GM12874 (cell line): ENCODE data around the gene CHRNA1.

Experiments used
- CTCF ChIP-seq: IDR thresholded peaks from 2 replicates; pipeline ENCODE4 v1.5.1; 2011; ENCODE audit warnings: low read depth, mild to moderate bottlenecking, control low read depth, low read length, moderate library complexity; ENCODE audit not compliant: insufficient read depth

The CHRNA1 gene

GRCh38 chr2:174764280-174765255 lies at the start of gene CHRNA1:
Gene CHRNA1, minus strand, starts transcription at chr2:174764472. Its CDS starts 78 bp downstream, at chr2:174764394.
- TF ChIP-seq CTCF: no peak

DNA sequence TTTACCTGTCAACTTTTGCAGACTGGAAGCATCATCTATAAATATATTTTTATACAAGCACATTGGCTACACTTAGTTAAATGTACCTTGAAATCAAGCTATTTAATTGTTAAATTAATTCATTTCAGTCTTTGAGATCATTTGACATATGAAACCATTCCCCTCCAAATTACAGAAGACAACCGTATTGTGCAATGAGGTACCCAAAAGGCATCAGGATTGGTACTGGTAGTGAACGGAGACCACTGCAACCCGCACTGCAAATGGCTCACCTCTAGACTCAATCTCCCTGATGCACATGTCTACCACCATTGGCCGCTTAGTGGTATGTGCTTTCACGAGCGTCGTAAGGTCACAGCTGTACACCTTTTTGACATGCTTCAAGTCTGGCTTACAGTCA lies 47.8 kb upstream of the CHRNA1 start:
- TF ChIP-seq CTCF: no peak

DNA sequence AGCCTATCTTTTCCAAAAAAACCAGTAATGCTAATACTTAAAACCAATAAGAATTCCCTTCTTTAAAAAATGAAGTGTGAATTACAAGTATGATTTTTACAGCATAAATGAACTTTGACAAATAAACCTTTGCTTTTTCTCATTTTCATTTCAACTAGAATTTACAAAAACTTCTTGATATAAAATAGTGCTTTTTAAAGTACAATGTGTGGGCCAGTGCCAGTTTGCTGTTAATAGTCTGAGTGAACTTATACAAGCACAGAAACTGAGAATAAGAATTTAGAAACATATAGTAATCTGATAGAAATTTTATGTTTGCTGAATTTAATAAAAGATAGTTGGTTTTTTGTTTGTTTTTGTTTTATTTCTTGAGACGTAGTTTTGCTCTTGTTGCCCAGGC lies 43.7 kb upstream of the CHRNA1 start:
- TF ChIP-seq CTCF: no peak

- no peak for TF ChIP-seq CTCF
Observed at GRCh38 chr2:174805803-174806202, 41.5 kb upstream of the CHRNA1 start.

GRCh38 chr2:174802459-174802858 lies 38.2 kb upstream of the CHRNA1 start:
- no peak for TF ChIP-seq CTCF

DNA sequence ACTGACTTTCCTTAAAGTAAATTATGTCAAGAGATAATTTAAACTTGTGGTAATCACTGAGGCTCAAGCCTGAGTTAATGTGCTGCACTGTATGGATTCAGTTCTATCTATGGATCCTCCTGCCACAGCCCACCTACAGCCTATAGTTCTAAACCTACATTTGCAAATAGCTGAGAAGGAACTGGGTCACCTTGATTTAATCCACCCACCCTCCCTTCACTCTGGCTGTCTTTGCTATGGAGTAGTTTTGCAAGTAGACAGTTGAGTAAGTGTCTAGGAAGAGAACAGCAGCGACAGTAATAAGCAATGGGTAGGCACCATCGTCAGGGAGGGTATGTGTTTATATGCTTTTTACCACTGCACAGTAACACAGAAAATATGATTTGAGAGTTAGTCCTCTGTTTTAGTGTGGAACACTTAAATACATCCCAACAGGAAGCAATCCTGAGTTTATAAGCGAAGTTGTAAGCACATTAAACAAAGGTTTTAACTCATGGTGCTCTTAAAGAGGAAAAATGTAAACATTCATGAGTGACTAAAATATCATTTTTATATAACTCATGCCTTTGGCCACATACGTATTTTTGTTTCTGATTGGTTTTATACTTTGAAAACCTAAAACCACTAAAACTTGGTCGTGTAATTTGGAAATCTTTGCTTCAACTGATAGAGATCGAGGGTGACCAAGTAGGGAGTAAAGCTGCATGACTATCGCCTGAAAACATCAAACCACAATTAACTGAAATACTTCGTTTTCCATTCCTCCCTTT lies 36.3 kb upstream of the CHRNA1 start:
- TF ChIP-seq CTCF: no peak

- no peak for TF ChIP-seq CTCF
Observed at GRCh38 chr2:174798801-174799200, 34.5 kb upstream of the CHRNA1 start.
